ENCODE measurements around the gene ELF2. TPM values are rescaled to one million over a fixed set of nuclear protein-coding genes. Genes with fewer than 3 reads are reported as not detected.
A peak's percentile ranks its signal among the peaks of the same experiment; 100 is the strongest.

Gene ELF2
- total and polyA plus RNA-seq, 2 donors (not counting 1 experiment from before 2014, with no cell fraction given): 31.2 to 42.6 TPM

GRCh38 chr4:139171876-139172691, 4.9 kb downstream of the ELF2 start:
- Histone ChIP-seq H3K27ac (ENCODE audit: insufficient read depth, low read length) (no peak overlapping the region), H4K20me1 (ENCODE audit: control insufficient read depth, extremely low read depth, insufficient read depth, low read length) (peaks cover 1% of the 10 kb centered on the region), H2AFZ (ENCODE audit: low read length) (no peak overlapping the region), H3K9ac (ENCODE audit: insufficient read depth, low read length) (no peak overlapping the region), H3K4me3 (replicated peaks in 1 of 4; ENCODE audit: control extremely low read depth in 1 of 4, insufficient read depth in 1 of 4, low read depth in 3 of 4, low read length in 4 of 4) (peak overlapping the region in 1 of 4 experiments; percentile 4), H3K27me3 (ENCODE audit: control insufficient read depth, insufficient read depth, low read length) (no peaks in the 10 kb centered on the region), H3K4me2 (ENCODE audit: extremely low read depth, insufficient read depth, low read length) (peak overlapping the region; percentile 23), H3K36me3 (ENCODE audit: control insufficient read depth, insufficient read depth, low read length) (no peaks in the 10 kb centered on the region), H3K9me3 (ENCODE audit: control insufficient read depth, insufficient read depth, low read depth, low read length) (no peaks in the 10 kb centered on the region), H3K4me1 (ENCODE audit: control insufficient read depth, extremely low read depth, insufficient read depth, low read length) (no peaks in the 10 kb centered on the region), H3K79me2 (ENCODE audit: control insufficient read depth, insufficient read depth, low read length) (peaks cover 27% of the 10 kb centered on the region)
- TF ChIP-seq CTCF (conservative IDR thresholded peaks at IDR 0.05 in 1 of 2, IDR thresholded peaks at IDR 0.05 in 1 of 2; ENCODE audit: low read depth in 1 of 2, low read length in 2 of 2) (no peak), EZH2 (IDR thresholded peaks at IDR 0.05; ENCODE audit: low read length, missing control alignments) (no peak)
- peak; percentile 46 to 60 for DNase-seq (ENCODE audit: low read depth in 2 of 2)

- H3K36me3 ChIP-seq (ENCODE audit: control insufficient read depth, insufficient read depth, low read length): no peaks in the 10 kb centered on the region
- H3K9ac ChIP-seq (ENCODE audit: insufficient read depth, low read length): no peak overlapping the region
- no peak overlapping the region for H3K4me3 ChIP-seq (replicated peaks in 1 of 4; ENCODE audit: control extremely low read depth in 1 of 4, insufficient read depth in 1 of 4, low read depth in 3 of 4, low read length in 4 of 4)
- TF ChIP-seq EZH2 (IDR thresholded peaks at IDR 0.05; ENCODE audit: low read length, missing control alignments): no peak
- no peak for TF ChIP-seq CTCF (conservative IDR thresholded peaks at IDR 0.05 in 1 of 2, IDR thresholded peaks at IDR 0.05 in 1 of 2; ENCODE audit: low read depth in 1 of 2, low read length in 2 of 2)
- H3K27me3 ChIP-seq (ENCODE audit: control insufficient read depth, insufficient read depth, low read length): no peaks in the 10 kb centered on the region
- H3K79me2 ChIP-seq (ENCODE audit: control insufficient read depth, insufficient read depth, low read length): peaks cover 25% of the 10 kb centered on the region
- no peak overlapping the region for H3K4me2 ChIP-seq (ENCODE audit: extremely low read depth, insufficient read depth, low read length)
- H4K20me1 ChIP-seq (ENCODE audit: control insufficient read depth, extremely low read depth, insufficient read depth, low read length): peaks cover 1% of the 10 kb centered on the region
- no peaks in the 10 kb centered on the region for H3K9me3 ChIP-seq (ENCODE audit: control insufficient read depth, insufficient read depth, low read depth, low read length)
- no peak overlapping the region for H2AFZ ChIP-seq (ENCODE audit: low read length)
- H3K27ac ChIP-seq (ENCODE audit: insufficient read depth, low read length): no peak overlapping the region
- H3K4me1 ChIP-seq (ENCODE audit: control insufficient read depth, extremely low read depth, insufficient read depth, low read length): no peaks in the 10 kb centered on the region
- no peak for DNase-seq (ENCODE audit: low read depth in 2 of 2)
Observed at GRCh38 chr4:139170932-139171331, 6.1 kb downstream of the ELF2 start.

- Histone ChIP-seq H3K4me2 (ENCODE audit: extremely low read depth, insufficient read depth, low read length) (no peak overlapping the region), H3K9ac (ENCODE audit: insufficient read depth, low read length) (no peak overlapping the region), H3K27ac (ENCODE audit: insufficient read depth, low read length) (no peak overlapping the region), H3K4me3 (replicated peaks in 1 of 4; ENCODE audit: control extremely low read depth in 1 of 4, insufficient read depth in 1 of 4, low read depth in 3 of 4, low read length in 4 of 4) (no peak overlapping the region), H3K4me1 (ENCODE audit: control insufficient read depth, extremely low read depth, insufficient read depth, low read length) (no peaks in the 10 kb centered on the region), H4K20me1 (ENCODE audit: control insufficient read depth, extremely low read depth, insufficient read depth, low read length) (no peaks in the 10 kb centered on the region), H3K79me2 (ENCODE audit: control insufficient read depth, insufficient read depth, low read length) (peaks cover 9% of the 10 kb centered on the region), H3K9me3 (ENCODE audit: control insufficient read depth, insufficient read depth, low read depth, low read length) (no peaks in the 10 kb centered on the region), H3K36me3 (ENCODE audit: control insufficient read depth, insufficient read depth, low read length) (no peaks in the 10 kb centered on the region), H3K27me3 (ENCODE audit: control insufficient read depth, insufficient read depth, low read length) (no peaks in the 10 kb centered on the region), H2AFZ (ENCODE audit: low read length) (no peak overlapping the region)
- peak; percentile 42 to 62 for DNase-seq (ENCODE audit: low read depth in 2 of 2)
- TF ChIP-seq CTCF (conservative IDR thresholded peaks at IDR 0.05 in 1 of 2, IDR thresholded peaks at IDR 0.05 in 1 of 2; ENCODE audit: low read depth in 1 of 2, low read length in 2 of 2): peak; percentile 38 to 47
- TF ChIP-seq EZH2 (IDR thresholded peaks at IDR 0.05; ENCODE audit: low read length, missing control alignments): no peak
Observed at GRCh38 chr4:139167774-139168444, 9.1 kb downstream of the ELF2 start.

Measured in fibroblast of lung (primary cell).